Measurements from ENCODE around the gene TAPBPL. TPM values are rescaled to one million over a fixed set of nuclear protein-coding genes. Genes with fewer than 3 reads are reported as not detected.

TAPBPL gene
- total and polyA plus RNA-seq, 2 of the 13 experiments (the other 11 are each of a cell fraction or from before 2014, with no cell fraction given): 10.0 to 14.5 TPM

DNA sequence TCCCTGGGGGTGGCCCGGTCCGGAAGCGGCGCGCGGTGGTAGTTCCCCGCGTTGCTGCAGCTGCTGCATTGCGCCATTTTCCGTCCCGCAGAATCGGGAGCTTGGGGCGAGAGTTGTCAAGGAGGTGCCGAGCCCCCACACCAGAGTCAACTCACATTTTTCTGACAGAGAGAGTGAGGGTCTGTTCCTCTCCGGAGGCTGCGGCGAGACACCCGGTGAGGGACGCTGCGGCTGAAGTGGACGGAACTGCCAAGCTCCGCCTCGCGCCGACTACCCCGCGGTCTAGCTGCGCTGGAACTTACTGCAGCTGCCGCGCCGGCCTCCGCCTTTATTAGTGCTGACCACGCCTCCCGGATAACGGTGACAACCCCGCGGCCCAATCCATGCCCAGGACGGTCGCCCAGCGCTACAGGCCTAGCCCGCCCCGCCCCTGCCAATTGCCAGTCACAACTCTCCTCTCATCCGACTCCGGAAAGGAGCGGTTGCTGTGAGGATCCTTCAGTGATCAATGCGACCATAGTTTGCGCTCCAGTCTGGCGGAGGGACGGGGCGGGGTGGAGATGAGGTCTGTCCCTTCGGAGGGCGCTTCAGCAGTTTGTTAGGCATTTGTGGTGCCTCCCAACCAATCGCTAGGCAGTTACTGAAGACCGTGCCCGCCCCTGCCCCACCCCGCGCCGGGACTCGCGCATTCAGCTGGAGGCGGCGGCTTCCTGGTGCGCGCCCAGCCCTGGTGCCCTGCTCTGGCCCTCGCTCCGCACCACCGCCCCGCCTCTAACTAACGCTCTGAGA is 18.7 kb downstream of the TAPBPL start, which contains the start of gene VAMP1 (continued):
- TF ChIP-seq, protein P1, sequence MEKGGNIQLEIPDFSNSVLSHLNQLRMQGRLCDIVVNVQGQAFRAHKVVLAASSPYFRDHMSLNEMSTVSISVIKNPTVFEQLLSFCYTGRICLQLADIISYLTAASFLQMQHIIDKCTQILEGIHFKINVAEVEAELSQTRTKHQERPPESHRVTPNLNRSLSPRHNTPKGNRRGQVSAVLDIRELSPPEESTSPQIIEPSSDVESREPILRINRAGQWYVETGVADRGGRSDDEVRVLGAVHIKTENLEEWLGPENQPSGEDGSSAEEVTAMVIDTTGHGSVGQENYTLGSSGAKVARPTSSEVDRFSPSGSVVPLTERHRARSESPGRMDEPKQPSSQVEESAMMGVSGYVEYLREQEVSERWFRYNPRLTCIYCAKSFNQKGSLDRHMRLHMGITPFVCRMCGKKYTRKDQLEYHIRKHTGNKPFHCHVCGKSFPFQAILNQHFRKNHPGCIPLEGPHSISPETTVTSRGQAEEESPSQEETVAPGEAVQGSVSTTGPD (CRISPR knock-in tag; IDR thresholded peaks at IDR 0.05): peak; percentile 20; the same call in 1 of the 2 replicates
- TF ChIP-seq HDAC1 (CRISPR knock-in tag; IDR thresholded peaks at IDR 0.05): peak; percentile 88
- TF ChIP-seq IRF2 (CRISPR knock-in tag; IDR thresholded peaks at IDR 0.05): peak; percentile 56; the same call in 1 of the 2 replicates
- TF ChIP-seq, protein P2, sequence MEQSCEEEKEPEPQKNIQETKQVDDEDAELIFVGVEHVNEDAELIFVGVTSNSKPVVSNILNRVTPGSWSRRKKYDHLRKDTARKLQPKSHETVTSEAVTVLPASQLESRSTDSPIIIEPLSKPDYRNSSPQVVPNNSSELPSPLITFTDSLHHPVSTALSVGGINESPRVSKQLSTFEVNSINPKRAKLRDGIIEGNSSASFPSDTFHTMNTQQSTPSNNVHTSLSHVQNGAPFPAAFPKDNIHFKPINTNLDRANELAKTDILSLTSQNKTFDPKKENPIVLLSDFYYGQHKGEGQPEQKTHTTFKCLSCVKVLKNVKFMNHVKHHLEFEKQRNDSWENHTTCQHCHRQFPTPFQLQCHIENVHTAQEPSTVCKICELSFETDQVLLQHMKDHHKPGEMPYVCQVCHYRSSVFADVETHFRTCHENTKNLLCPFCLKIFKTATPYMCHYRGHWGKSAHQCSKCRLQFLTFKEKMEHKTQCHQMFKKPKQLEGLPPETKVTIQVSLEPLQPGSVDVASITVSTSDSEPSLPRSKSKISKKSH (CRISPR knock-in tag; IDR thresholded peaks at IDR 0.05; ENCODE audit: borderline replicate concordance): peak; percentile 71; the same call in 1 of the 2 replicates
- peak; percentile 61; the same call in 1 of the 2 replicates for TF ChIP-seq CBX5 (CRISPR knock-in tag; IDR thresholded peaks at IDR 0.05; ENCODE audit: borderline replicate concordance)
- TF ChIP-seq HMG20A (CRISPR knock-in tag; IDR thresholded peaks at IDR 0.05; ENCODE audit: borderline replicate concordance): no peak
- TF ChIP-seq ONECUT2 (CRISPR knock-in tag; IDR thresholded peaks at IDR 0.05): peak; percentile 69; the same call in 1 of the 2 replicates
- TF ChIP-seq DZIP1 (CRISPR knock-in tag; IDR thresholded peaks at IDR 0.05): no peak
- no peak for TF ChIP-seq ZNF577 (CRISPR knock-in tag; IDR thresholded peaks at IDR 0.05; ENCODE audit: borderline replicate concordance, low read depth)
- no peak for TF ChIP-seq BRCA1 (CRISPR knock-in tag; IDR thresholded peaks at IDR 0.05)
- TF ChIP-seq WIZ (CRISPR knock-in tag; IDR thresholded peaks at IDR 0.05): no peak
- TF ChIP-seq ZNF550 (CRISPR knock-in tag; IDR thresholded peaks at IDR 0.05; ENCODE audit: borderline replicate concordance): no peak
- TF ChIP-seq, protein P3, sequence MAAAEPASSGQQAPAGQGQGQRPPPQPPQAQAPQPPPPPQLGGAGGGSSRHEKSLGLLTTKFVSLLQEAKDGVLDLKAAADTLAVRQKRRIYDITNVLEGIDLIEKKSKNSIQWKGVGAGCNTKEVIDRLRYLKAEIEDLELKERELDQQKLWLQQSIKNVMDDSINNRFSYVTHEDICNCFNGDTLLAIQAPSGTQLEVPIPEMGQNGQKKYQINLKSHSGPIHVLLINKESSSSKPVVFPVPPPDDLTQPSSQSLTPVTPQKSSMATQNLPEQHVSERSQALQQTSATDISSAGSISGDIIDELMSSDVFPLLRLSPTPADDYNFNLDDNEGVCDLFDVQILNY (CRISPR knock-in tag; conservative IDR thresholded peaks at IDR 0.05): no peak
- no peak; the same call in 1 of the 2 replicates for TF ChIP-seq ZNF777 (CRISPR knock-in tag; IDR thresholded peaks at IDR 0.05)
- TF ChIP-seq ZNF639 (CRISPR knock-in tag; conservative IDR thresholded peaks at IDR 0.05): no peak
- TF ChIP-seq ZMYM2 (CRISPR knock-in tag; IDR thresholded peaks at IDR 0.05): no peak
- TF ChIP-seq TRAFD1 (CRISPR knock-in tag; IDR thresholded peaks at IDR 0.05; ENCODE audit: borderline replicate concordance): no peak

All from HepG2 (cell line).